Prostate gland (tissue), 2 donors: Measurements from ENCODE around the gene AOAH. TPM values are rescaled to one million over a fixed set of nuclear protein-coding genes. Genes with fewer than 3 reads are reported as not detected.

Experiments used
- DNase-seq: peaks from one replicate; pipeline ENCODE4 v3.0.0-alpha.2; 2019; ENCODE audit warnings: low spot score
- H3K27ac ChIP-seq, 2 donors: fragments of 200-600 bp; sonication (generic); 2 replicates each; pipeline ENCODE4 v1.5.1; 2017 to 2019
- H3K27me3 ChIP-seq: fragments of 200-600 bp; sonication (generic); replicated peaks from 2 replicates; pipeline ENCODE4 v1.5.1; 2019; ENCODE audit not compliant: insufficient read depth
- H3K36me3 ChIP-seq, 2 donors: fragments of 200-600 bp; sonication (generic); 1 replicate in 1 of 2; 2 replicates in 1 of 2; pipeline versions ENCODE4 v1.5.1 to v1.8.1; 2017 to 2019
- H3K4me1 ChIP-seq: fragments of 200-600 bp; sonication (generic); replicated peaks from 2 replicates; pipeline ENCODE4 v1.5.1; 2019
- H3K4me3 ChIP-seq, 2 donors: fragments of 200-600 bp; sonication (generic); 2 replicates each; pipeline ENCODE4 v1.5.1; 2017 to 2019
- H3K9me3 ChIP-seq: fragments of 200-600 bp; sonication (generic); 2 replicates; pipeline ENCODE4 v1.5.1; 2017
- POLR2A ChIP-seq: fragments of 450-650 bp; IDR thresholded peaks from one replicate; pipeline ENCODE4 v1.6.1; 2016; ENCODE audit warnings: antibody characterized with exemption, mild to moderate bottlenecking
- POLR2AphosphoS5 ChIP-seq: sonication (generic); formaldehyde crosslinking; IDR thresholded peaks from one replicate; pipeline ENCODE4 v1.6.1; 2017; ENCODE audit warnings: antibody characterized with exemption
- WGBS: methylation state at CpG from one replicate; pipeline ENCODE4 v1.1.5; 2018; 5-methylcytosine and 5-hydroxymethylcytosine counted together
- intact Hi-C: fragments of 100-400 bp; cut with DNase I; formaldehyde crosslinking; loops from one replicate; pipeline ENCODE4 v1.14.2; 2022
- total RNA-seq, 2 donors: library from RNA; depleted of rRNA; stranded (reverse); fragments of >200 nt; gene quantifications; one replicate each; pipeline ENCODE4 v1.1.0, GENCODE V29; 2016
- TF ChIP-seq, protein P1 (sequence below), 4 experiments: fragments of 200-600 bp in 2 of 4; fragments of 450-650 bp in 2 of 4; sonication (generic) in 2 of 4; IDR thresholded peaks; 1 replicate in 3 of 4; 2 replicates in 1 of 4; pipeline ENCODE4 v1.5.1; 2016 to 2019; ENCODE audit warnings: antibody characterized with exemption in 4 of 4, mild to moderate bottlenecking in 2 of 4, moderate library complexity in 2 of 4

The AOAH gene
- total RNA-seq, 2 donors from 2014 or later = 4.1 to 4.8 TPM

DNA sequence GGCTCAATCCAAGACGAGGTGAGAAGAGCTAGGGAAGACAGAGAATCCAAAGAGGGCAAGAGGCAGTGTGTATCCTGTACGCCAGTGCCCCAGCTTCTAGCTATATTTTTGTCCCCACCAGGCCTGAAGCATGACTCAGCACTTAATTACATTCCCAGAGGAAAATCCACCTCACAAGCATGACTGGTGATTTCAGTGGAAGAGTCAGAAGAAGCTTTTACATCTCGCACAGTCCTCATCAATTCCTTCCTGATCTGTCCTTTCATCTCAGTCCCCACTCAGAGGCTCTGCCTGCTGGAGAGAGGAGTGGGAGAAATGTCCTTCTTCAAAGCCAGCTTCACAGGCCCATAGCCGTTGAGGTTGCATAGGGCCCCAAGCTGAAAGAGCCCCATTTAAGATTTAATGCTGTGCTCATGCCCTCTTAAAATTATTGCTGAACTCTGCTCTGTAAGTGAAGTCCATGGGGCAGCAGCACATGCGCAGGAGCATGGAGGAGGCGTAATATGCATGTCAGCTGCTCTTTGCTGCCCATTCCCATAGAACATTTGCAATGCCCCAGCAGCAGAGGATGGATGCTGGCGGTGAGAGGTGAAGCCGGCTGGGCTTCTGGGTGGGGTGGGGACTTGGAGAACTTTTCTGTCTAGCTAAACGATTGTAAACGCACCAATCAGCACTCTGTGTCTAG, 39.0 kb upstream of the AOAH start:
- DNase-seq = no peak
- H3K36me3 ChIP-seq = no peaks in the 10 kb centered on the region
- WGBS = 94% methylated on average over 10 of the region's 10 CpGs
- H3K27ac ChIP-seq = no peak overlapping the region
- no peak for TF ChIP-seq POLR2AphosphoS5
- TF ChIP-seq POLR2A = no peak
- TF ChIP-seq, protein P1, sequence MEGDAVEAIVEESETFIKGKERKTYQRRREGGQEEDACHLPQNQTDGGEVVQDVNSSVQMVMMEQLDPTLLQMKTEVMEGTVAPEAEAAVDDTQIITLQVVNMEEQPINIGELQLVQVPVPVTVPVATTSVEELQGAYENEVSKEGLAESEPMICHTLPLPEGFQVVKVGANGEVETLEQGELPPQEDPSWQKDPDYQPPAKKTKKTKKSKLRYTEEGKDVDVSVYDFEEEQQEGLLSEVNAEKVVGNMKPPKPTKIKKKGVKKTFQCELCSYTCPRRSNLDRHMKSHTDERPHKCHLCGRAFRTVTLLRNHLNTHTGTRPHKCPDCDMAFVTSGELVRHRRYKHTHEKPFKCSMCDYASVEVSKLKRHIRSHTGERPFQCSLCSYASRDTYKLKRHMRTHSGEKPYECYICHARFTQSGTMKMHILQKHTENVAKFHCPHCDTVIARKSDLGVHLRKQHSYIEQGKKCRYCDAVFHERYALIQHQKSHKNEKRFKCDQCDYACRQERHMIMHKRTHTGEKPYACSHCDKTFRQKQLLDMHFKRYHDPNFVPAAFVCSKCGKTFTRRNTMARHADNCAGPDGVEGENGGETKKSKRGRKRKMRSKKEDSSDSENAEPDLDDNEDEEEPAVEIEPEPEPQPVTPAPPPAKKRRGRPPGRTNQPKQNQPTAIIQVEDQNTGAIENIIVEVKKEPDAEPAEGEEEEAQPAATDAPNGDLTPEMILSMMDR (IDR thresholded peaks at IDR 0.05) = no peak
- no peaks in the 10 kb centered on the region for H3K9me3 ChIP-seq
- no peaks in the 10 kb centered on the region for H3K4me1 ChIP-seq
- intact Hi-C loops = no loop called here
- no peaks in the 10 kb centered on the region for H3K27me3 ChIP-seq
- no peak overlapping the region for H3K4me3 ChIP-seq

DNA sequence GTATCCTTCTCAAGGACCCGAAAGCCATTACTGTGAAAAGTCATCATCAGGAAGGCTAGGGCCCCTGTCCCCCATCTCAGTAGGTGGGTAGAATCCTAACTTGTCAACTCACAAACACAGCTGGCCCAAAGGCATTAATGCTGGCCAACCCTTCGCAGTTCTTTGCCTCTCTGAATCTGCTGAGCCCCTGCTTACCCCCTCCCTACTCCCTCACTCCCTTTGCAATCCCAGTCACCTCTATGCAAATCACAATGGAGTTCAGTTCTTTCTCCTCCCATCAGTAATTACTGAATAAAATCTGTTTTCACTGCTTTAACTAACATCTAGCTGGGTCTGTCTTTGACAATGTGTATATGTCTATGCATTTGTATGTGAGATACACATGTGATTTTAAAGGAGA, 38.1 kb upstream of the AOAH start:
- H3K36me3 ChIP-seq = no peaks in the 10 kb centered on the region
- WGBS = 86% methylated on average over 2 of the region's 2 CpGs

DNA sequence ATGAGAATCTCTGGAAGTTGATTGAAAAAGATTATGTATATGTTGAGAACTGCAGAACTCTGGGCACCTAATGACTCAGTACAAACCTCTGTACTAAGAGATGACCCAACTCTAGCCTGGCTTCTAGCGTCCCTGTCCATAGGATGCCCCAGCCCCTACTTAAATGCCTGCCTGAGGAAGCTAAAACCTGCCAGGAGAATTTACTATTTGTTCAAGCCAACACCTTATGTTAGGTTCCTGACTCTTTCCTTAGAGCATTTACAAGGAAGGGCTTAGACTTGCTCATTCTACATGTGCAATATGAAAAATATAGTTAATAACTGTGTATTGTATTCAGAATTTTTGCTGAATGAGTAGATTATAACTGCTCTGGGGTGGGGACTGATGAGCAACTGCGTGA, 37.5 kb upstream of the AOAH start:
- intact Hi-C loops = no loop called here
- Histone ChIP-seq H3K4me1 (no peaks in the 10 kb centered on the region), H3K9me3 (no peaks in the 10 kb centered on the region), H3K4me3 (no peak overlapping the region), H3K27me3 (no peaks in the 10 kb centered on the region), H3K27ac (no peak overlapping the region), H3K36me3 (no peaks in the 10 kb centered on the region)
- 92% methylated on average over 2 of the region's 2 CpGs for WGBS
- DNase-seq = no peak
- TF ChIP-seq, protein P1 (IDR thresholded peaks at IDR 0.05) = no peak
- no peak for TF ChIP-seq POLR2A
- TF ChIP-seq POLR2AphosphoS5 = no peak

More for the DNA sequence above, 38.1 kb upstream of the AOAH start:
- Histone ChIP-seq H3K27ac (no peak overlapping the region), H3K4me1 (no peaks in the 10 kb centered on the region), H3K27me3 (no peaks in the 10 kb centered on the region), H3K4me3 (no peak overlapping the region), H3K9me3 (no peaks in the 10 kb centered on the region)
- TF ChIP-seq, protein P1 (IDR thresholded peaks at IDR 0.05) = no peak
- TF ChIP-seq POLR2A = no peak
- TF ChIP-seq POLR2AphosphoS5 = no peak
- no peak for DNase-seq
- intact Hi-C loops = no loop called here

DNA sequence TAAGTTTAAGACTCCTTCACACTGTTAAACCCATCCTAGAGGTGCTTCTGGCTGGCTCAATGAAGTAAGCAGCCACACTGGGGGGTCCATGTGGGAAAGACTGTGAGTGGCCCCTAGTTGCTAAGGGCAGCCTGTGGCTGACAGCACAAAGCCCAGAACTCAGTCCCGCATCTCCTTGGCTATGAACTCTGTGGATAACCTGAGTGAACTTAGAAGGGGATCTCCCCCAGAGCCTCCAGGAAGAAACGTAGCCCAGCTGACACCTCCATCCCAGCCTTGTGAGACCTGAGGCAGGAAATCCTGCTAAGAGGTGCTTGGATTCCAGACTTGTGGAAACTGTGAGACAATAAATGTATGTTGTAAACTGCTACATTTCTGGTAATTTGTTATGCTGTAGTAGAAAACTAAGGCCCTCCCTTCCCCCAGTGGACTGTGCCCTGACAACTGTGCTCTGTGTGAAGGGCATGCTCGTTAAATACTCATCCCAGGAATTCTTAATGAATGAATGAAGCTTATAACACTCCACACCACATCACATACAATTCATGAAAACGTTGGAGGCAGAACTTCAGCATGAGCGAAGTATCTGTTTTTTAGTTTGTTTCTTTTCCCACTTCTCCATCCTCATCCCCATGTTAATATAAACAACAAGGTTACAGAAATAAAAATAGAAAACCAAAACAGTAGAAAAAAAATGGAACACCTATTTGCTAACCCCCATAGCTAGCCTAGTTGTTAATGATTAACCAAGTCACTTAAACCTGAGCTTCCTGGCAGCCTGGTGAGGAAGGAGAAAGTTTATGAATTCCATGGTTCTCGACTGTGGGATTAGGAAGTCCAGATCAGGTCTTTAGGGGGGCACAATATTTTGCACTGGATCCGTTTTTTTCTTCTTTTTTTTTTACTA, 36.8 kb upstream of the AOAH start:
- Histone ChIP-seq H3K4me3 (no peak overlapping the region), H3K4me1 (no peaks in the 10 kb centered on the region), H3K9me3 (no peaks in the 10 kb centered on the region), H3K36me3 (no peaks in the 10 kb centered on the region), H3K27ac (no peak overlapping the region), H3K27me3 (no peaks in the 10 kb centered on the region)
- 91% methylated on average over 7 of the region's 7 CpGs for whole genome bisulfite sequencing
- TF ChIP-seq, protein P1 (IDR thresholded peaks at IDR 0.05) = no peak
- no peak for TF ChIP-seq POLR2A
- TF ChIP-seq POLR2AphosphoS5 = no peak
- intact Hi-C loops = no loop called here
- DNase-seq = no peak
